HEK293T (cell line): ENCODE measurements around the gene C6orf120.

Experiments
- BHLHE40 ChIP-seq: fragments of 450-650 bp; IDR thresholded peaks from 2 replicates; pipeline ENCODE4 v1.6.1; 2016; ENCODE audit warnings: mild to moderate bottlenecking, moderate library complexity, borderline replicate concordance
- CTBP1 ChIP-seq: fragments of 450-650 bp; IDR thresholded peaks from 2 replicates; pipeline ENCODE4 v1.6.1; 2016; ENCODE audit warnings: borderline replicate concordance
- FOXA1 ChIP-seq: fragments of 450-650 bp; IDR thresholded peaks from 2 replicates; pipeline ENCODE4 v1.6.1; 2016; ENCODE audit warnings: mild to moderate bottlenecking
- FOXK2 ChIP-seq: fragments of 450-650 bp; IDR thresholded peaks from 2 replicates; pipeline ENCODE4 v1.6.1; 2016; ENCODE audit warnings: mild to moderate bottlenecking
- FOXM1 ChIP-seq: fragments of 450-650 bp; IDR thresholded peaks from 2 replicates; pipeline ENCODE4 v1.6.1; 2017; ENCODE audit warnings: mild to moderate bottlenecking, borderline replicate concordance
- HDGF ChIP-seq: fragments of 450-650 bp; IDR thresholded peaks from 2 replicates; pipeline ENCODE4 v1.6.1; 2017; ENCODE audit warnings: antibody characterized with exemption, borderline replicate concordance
- LEF1 ChIP-seq: fragments of 450-650 bp; IDR thresholded peaks from 2 replicates; pipeline ENCODE4 v1.6.1; 2017; ENCODE audit warnings: mild to moderate bottlenecking, borderline replicate concordance
- SP1 ChIP-seq: fragments of 450-650 bp; IDR thresholded peaks from 2 replicates; pipeline ENCODE4 v1.6.1; 2017
- SUZ12 ChIP-seq: fragments of 450-650 bp; IDR thresholded peaks from 2 replicates; pipeline ENCODE4 v1.6.1; 2016; ENCODE audit warnings: mild to moderate bottlenecking
- TARDBP ChIP-seq: fragments of 450-650 bp; IDR thresholded peaks from 2 replicates; pipeline ENCODE4 v1.6.1; 2016
- TF ChIP-seq, protein P1 (sequence below): fragments of 450-650 bp; IDR thresholded peaks from 2 replicates; pipeline ENCODE4 v1.6.1; 2016

DNA sequence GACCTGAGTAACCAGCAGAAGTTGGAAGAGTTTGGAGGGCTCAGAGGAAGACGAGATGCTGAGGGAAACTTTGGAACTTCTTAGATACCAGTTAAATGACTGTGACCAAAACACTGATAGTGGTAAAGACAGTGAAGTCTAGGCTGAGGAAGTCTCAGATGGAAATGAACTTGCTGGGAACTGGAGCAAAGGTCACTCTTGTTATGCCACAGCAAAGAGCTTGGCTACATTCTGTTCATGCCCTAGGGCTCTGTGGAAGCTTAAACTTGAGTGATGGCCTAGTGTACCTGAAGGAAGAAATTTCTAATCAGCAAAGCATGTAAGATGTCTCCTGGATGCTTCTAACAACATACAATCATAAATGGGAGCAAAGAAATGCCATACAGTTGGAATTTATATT, 24.8 kb upstream of the C6orf120 start:
- TF ChIP-seq SP1, result no peak
- no peak for TF ChIP-seq FOXM1
- no peak for TF ChIP-seq HDGF
- no peak for TF ChIP-seq LEF1
- no peak for TF ChIP-seq BHLHE40
- TF ChIP-seq FOXK2, result no peak
- TF ChIP-seq, protein P1, sequence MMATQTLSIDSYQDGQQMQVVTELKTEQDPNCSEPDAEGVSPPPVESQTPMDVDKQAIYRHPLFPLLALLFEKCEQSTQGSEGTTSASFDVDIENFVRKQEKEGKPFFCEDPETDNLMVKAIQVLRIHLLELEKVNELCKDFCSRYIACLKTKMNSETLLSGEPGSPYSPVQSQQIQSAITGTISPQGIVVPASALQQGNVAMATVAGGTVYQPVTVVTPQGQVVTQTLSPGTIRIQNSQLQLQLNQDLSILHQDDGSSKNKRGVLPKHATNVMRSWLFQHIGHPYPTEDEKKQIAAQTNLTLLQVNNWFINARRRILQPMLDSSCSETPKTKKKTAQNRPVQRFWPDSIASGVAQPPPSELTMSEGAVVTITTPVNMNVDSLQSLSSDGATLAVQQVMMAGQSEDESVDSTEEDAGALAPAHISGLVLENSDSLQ, result no peak
- TF ChIP-seq FOXA1, result no peak
- no peak for TF ChIP-seq SUZ12
- TF ChIP-seq TARDBP, result no peak
- TF ChIP-seq CTBP1, result no peak
